ENCODE measurements around the gene ZCCHC7. TPM values are rescaled to one million over a fixed set of nuclear protein-coding genes. Genes with fewer than 3 reads are reported as not detected.
"Not testable (repeated sequence)": the region's sequence is repeated elsewhere in the genome, so short reads cannot be mapped to it uniquely, and the experiment has no call there.

Gene ZCCHC7
- total RNA-seq, 1 experiment from 2014 or later: 10.2 TPM

DNA sequence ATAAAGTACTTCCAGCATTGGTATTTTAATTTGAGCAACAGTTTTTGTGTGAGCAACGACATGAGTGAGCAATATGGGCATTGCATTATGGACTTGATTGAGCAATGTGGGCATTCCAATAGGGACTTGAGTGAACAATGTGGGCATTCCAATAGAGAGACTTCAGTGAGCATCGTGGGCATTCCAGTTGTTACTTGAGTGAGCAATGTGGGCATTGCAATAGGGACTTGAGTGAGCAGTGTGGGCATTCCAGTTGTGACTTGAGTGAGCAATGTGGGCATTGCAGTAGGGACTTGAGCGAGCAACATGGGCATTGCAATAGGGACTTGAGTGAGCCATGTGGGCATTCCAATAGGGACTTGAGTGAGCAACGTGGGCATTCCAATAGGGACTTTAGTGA, 52.2 kb downstream of the ZCCHC7 start:
- no peak for DNase-seq (ENCODE audit: low read depth)

DNA sequence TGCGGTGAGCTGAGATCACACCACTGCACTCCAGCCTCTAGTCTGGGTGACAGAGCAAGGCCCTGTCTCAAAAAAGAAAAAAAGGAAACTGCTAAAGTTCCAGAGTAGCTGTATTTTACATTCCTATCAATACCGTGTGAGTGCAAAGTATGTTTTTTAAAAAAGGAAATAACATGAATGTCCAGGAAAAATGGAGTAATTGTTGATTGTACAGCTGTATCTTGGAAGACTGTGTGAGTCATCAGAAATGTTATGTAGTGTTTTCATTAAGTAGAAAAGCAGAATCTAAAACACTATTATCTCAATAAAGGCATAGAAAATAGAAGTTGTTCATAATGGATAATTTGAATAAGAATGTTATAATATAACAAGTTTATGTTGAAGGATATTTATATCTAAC, 53.9 kb downstream of the ZCCHC7 start:
- DNase-seq (ENCODE audit: low read depth): peak; percentile 33

DNA sequence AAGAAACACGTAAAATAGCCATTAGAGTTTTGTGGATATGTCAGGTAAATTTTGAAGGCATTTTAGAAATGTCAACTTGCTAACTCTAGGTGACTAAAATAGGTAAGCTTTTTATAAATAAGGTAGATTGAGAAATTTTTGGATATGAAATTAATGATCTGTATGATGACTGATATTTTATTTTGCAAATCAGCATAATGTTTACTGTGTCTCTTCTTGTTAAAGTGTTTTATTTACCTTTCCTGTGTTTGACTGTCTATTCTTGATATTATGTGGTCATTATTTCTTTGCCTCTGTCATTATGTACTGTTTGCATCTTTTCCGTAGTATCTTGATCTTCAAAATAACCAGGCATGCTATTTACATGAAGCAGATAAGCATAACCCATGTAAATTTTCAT, 58.4 kb downstream of the ZCCHC7 start:
- DNase-seq (ENCODE audit: low read depth): no peak

DNA sequence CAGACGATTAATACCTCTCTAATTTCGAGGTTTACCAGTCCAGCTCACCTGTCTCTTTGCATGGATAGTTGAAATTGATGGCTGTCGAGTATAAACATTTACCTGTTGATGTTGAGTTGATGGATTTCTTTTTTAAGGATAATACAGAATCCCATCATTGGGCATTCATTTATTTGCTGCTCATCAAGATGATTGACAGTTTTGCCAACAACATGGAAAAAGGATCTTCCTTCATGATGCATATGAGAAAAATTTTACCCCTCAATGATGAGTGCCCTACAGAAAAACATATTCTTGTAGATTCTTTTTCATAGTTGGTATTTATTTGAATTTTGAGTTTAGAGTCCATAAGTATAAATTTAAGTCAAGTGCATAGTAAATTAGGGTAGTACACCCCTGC, 59.2 kb downstream of the ZCCHC7 start:
- DNase-seq (ENCODE audit: low read depth): no peak

DNA sequence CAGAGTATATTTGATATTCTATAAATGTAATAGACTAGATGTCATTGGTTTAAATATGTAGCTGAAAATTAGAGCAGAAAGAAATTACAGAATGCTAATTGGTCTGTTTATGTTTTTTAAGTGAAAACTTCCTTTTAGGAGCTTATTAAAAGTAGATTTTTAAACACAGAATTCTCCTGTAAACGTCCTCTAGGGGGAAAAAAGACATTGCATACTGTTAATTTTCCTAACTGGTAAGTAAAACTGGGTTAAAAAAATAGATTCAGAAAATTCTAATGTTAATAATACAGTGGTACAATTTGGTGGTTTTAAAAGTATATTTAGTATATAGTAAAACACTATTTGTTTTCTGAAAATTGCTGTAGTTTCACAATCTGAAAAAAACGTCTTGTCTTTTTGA, 59.8 kb downstream of the ZCCHC7 start:
- DNase-seq (ENCODE audit: low read depth): no peak

DNA sequence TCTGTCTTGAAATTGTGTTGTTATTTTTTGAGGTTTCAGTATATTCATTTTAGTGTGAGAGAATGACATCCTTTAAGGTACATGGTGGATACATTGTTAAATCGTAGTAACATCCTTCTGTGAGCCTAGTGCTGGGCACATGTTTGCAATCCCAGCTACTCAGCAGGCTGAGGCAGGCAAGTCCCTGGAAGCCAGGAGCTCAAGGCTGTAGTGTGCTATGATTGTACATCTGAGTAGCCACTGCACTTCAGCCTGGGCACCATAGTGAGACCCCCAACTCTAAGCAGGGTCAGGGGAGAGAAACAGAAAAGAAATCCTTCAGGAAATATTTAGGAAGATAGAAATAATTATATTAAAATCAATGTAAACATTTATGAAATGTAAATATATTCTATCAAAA, 62.3 kb downstream of the ZCCHC7 start:
- DNase-seq (ENCODE audit: low read depth): no peak

DNA sequence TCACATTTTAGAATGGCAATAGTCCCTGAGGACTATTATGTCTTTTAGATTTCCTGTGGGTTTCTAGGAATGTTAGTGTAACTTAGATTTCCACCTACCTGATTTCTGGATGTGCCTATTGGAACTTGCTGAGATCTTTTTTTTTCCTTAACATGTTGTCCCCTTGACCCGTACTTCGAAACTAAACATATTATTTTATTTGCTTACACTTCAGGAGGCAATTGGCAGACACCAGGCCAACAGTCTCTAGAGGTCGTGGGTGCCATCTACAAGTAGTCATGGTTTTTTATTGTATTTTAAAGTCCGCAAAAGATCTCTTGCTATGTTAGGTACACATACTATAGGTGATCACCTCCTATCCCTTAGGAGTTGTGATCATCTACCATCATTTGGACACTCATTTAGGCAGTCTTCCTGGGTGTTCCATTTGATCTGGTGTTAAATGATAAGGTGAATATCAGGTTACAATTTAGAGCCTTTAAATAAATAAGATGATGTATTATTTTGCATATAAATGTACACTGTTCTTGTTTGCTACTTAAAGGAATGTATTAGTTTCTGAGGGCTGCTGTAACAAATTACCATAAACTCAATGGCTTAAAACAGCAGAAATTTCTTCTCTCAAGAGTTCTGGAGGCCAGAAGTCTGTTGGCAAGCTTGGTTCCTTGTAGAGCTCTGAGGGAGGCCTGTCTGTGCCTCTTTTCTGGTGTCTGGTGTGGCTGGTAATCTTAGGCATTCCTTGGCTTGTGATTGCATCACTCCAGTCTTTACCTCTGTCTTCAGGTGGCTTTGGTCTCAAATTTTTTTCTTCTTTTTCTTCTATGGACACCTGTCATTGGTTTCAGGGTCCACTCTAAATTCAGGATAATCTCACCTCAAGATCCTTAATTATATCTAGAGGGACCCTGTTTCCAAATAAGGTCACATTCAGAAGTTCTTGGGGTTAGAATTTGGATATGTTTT, 64.8 kb downstream of the ZCCHC7 start:
- no peak for DNase-seq (ENCODE audit: low read depth)

DNA sequence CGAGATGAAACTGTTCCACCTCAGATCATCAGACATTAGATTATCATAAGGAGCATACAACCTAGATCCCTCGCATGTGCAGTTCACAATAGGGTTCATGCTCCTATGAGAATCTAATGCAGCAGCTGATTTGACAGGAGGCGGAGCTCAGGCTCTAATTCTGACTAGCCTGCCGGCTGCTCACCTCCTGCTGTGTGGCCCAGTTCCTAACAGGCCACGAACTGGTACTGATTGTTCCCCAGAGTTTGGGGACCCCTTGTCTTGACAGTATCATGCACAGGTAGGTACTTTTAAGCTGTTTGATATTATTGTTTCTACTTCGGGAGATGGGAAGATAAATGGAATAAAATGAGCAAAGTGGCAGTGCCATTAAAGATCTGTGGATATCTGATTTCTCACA, 66.9 kb downstream of the ZCCHC7 start:
- DNase-seq (ENCODE audit: low read depth): peak; percentile 41

DNA sequence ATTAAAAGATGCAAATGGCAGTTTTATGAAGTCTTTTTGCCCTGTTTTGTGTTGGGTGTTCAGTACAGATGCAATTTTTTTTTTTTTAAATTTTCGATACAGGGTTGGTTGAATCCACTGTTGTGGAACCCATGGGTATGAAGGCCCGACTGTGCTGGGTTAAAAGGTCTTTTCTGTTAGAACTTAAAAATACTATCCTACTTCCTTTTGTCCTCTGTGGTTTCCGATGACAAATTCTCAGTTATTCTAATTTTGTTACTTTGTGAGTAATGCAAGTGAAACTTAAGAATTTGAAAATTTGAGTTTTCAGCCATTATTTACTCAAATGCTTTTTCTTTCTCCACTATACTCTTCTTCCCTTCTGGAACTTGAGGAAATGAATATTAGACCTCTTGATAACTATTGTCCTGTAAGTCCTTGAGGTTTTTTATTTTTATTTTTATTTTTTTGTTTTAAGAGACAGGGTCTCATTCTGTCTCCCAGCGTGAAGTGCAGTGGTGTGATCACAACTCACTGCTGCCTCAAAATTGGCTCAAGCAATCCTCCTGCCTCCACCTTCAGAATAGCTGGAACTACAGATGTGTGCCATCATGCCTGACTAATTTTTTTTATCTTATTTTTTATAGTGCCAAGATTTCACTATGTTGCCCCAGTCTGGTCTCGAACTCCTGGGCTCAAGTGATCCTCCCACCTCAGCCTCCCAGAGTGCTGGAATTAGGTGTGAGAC, 67.5 kb downstream of the ZCCHC7 start:
- DNase-seq (ENCODE audit: low read depth): peak; percentile 75

DNA sequence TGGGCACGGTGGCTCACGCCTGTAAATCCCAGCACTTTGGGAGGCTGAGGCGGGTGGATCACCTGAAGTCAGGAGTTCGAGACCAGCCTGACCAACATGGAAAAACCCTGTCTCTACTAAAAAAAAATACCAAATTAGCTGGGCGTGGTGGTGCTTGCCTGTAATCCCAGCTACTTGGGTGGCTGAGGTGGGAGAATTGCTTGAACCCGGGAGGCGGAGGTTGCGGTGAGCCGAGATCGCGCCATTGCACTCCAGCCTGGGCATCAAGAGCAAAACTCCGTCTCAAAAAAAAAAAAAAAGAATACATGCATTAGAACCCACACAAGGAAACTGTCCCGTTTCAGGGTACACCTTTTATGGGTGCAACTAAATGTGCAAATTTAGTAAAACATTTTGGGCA, 70.4 kb downstream of the ZCCHC7 start:
- not testable (repeated sequence) for DNase-seq (ENCODE audit: low read depth)

DNA sequence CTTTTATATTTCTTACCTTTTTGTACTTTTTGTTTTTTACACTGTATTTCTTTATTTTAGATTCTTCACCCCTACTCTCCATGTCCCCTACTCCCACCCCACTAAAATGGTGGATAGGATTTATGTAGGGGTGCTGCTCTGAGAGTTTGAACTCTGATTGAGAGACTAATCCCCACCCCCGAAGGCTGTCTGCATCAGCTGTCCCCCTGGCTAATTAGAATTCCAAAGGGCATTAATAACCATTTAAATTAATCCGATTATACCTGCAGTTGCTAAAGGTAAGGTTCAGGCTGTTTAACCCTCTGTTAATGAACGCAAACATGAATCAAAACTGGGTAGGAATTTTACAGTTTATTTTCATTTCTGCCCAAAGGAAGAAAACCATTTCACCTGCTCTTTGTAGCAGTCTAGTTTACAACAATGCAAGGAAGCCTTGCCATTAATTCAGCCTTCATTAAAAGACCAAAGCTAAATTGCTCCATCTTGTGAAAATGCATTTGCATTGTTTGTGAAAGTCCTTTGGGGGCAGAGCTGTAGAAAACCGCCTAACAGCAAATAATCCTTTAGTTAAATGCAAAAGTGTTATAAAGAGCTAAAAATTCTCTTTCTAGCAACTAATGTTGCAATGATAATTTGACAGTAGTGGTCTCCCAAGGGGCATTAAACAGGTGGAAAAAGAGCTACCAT, 71.2 kb downstream of the ZCCHC7 start:
- no peak for DNase-seq (ENCODE audit: low read depth)

DNA sequence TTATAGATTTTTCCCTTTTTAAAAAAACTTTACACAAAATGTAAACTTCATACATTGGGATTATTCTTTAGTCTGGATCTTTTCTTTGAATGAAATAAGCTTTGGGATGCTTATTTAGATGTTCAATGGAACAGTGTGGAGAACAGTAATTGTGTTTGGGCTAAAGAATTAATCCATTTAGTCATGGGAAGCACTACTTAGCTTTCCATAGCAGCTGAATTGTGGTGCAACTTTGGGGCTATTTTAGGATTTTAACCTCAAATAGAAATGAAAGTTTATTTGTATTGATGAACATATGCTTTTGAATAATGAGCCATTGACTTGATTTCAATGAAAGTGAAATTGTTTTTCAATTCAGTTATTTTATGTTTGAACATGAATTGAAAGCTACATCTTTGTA, 72.4 kb downstream of the ZCCHC7 start:
- DNase-seq (ENCODE audit: low read depth): no peak

DNA sequence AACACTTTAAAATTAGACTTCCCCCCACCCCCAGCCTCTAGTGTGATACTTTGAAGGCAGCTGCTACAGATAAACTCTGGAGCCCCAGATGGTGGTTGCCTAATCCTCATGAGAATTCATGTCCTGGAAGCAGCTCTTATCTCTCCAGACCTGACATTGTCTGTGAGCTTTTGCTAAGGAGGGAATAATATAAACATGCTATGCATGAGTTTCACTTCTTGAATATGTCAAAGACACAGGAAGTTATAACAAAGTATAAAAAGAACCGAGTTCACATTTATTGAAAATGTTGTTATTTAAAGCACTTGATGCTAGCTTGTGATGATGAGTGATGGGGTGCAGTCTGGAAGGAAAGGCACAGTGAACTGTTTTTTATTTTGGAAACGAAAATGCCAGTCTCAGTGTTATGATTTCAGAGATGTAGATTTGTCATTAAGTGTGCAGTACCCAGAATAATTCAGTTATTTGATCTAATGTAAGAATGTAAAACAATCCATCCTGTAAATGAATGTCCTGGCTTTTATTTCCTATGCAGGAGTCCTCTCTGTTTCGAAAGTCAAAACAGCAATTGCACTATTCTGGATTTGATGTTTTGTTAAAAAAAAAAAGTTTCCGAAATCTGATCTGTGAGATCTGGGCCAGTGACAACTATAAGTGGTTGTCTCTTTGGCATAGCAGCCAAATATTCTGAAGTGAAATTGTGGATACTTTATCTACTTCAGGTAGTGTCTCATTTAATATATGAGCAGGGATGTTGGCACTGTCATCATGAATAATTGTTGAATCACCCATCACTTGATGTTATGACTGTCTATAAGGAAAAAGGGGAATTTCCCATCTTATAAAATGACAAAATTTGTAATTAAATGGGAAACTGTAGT, 77.0 kb downstream of the ZCCHC7 start:
- DNase-seq (ENCODE audit: low read depth): peak; percentile 61

DNA sequence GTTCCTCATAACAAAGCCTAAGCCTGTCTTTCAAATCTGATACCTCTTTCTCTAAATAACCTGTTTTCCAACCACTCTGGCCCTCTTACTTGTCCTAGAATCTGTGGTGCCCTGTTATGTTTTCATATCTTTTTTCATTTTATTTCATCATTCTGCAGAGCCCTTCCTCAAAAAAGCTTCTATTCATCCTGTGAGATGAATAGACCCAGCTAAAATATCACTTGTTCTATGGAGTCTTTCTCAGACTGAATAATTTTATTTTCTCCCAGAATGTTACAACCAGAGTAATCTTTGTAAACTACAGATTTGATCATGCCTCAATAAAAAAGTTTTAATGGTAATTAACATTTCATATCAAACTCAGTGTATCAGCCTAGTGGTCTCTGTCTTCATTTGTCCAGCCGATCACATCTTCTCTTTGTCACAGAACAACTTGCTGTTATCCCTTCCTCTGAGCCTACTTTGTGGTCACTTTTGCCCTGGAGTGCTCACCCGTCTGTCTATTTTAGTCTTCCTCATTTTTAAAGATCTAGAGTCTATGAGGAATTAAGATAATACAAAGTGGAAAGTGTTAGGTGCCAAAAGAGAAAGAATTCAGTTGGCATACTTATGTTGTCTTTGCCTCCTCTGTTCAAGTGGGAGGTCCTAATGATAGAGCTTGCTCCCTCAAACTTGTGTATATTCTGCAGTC, 77.8 kb downstream of the ZCCHC7 start:
- DNase-seq (ENCODE audit: low read depth): no peak

DNA sequence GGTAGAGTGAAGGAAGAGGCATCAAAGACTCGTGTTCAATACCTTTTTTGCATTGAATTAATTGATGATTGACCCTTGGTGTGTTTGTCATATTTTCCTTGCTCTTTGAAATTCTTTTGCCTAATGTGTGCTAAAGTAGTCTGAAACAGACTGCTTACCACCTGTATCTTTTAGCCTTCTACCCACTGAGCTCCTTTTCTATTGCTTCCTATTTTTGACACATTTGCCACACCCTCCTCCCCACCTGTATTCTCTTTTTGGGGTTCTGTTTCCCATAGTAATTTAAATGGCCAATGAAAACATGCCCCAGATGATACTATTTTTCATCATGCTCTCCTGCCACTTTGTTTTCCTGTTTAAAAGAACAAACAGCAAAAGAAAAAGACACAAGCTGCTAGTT, 78.5 kb downstream of the ZCCHC7 start:
- DNase-seq (ENCODE audit: low read depth): no peak

DNA sequence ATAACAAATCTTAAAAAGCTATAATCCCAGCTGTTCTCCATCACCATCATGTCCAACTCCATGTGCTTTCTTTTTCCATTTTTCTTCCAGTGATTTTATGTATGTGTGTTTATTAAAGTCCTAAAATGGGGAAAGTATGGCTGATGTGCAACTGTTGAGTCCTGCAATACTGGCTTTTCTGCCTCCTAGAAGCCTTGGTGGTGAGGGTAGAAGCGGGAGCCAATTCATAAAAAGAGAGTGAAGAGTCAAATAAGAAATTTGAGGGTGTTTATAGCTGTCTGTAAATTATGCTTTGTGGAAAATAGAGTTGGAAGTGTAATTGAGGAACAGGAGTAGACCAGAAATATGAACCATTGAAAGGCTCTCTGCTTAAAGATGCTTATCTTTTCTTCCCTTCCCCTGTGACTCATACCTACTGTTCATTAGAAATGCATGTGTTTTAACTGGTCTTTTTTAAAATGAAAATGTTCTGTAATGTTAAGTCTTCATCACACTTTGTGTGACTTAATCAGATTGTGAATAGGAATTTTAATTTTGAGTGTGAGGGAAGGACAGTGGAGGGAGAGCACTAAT, 80.1 kb downstream of the ZCCHC7 start:
- DNase-seq (ENCODE audit: low read depth): peak; percentile 38

DNA sequence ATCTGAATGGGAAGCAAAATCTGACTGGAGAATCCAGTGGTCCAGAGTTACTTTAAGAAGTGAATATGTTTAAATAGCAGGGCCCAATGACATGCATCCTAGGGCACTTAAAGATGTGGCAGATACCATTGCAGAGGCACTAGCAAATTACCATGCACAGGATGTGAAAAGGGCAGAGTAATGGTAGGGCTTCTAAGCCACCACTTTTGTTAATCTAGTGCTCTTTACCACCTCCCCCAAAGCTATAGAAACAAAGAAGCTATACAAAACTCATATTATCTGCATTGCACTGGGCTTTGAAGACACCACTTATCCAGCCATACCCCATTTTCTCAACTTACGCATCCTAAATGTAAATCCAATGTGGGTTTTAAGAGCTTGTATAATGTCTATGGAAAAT, 81.2 kb downstream of the ZCCHC7 start:
- DNase-seq (ENCODE audit: low read depth): no peak

DNA sequence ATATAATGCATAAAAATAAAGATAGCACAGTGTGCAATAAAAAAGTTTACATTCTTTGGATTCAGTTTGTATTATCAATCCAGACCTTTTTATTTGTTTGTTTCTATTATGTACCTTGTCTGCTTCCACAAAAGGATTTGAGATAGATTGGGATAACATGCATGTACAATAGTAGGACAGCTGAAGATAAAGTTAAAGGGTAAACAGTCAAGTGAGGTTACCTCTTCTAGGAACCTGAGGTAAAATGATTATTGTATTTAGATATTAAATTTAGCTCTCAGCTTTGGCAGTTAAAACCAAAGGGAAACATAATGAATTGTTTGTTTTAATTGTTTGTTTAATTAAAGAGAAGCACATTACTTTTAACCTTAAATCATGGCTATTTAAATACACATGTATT, 81.7 kb downstream of the ZCCHC7 start:
- DNase-seq (ENCODE audit: low read depth): no peak

DNA sequence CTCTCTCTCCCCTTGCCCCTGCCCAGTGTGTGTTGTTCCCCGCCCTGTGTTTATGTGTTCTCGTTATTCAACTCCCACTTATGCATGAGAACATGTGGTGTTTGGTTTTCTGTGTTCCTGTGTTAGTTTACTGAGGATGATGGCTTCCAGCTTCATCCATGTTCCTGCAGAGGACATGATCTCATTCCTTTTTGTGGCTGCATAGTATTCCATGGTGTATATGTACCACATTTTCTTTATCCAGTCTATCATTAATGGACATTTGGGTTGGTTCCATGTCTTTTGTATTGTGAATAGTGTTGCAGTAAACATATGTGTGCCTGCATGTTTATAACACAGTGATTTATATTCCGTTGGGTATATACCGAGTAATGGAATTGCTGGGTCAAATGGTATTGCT, 83.1 kb downstream of the ZCCHC7 start:
- not testable (repeated sequence) for DNase-seq (ENCODE audit: low read depth)

DNA sequence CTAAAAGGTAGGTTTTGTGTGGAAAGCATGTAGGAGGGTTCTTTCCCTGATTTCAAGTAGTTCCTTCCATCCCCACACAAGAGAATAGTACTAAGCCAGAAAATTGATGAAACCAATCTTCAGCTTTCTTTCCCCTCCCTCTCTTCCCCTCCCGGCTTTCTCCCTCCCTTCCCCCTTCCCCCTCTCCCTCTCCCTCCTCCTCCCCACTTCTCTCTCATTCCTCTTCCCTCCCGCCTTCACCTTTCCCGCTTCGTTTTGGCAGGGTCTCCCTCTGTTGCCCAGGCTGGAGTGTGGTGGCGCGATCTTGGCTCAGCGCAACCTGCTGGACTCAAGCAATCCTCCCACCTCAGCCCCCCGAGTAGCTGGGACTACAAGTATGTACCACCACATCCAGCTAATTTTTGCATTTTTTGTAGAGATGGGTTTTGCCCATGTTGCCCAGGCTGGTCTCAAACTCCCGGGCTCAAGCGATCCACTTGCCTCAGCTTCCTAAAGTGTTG, 85.8 kb downstream of the ZCCHC7 start:
- no peak for DNase-seq (ENCODE audit: low read depth)
